Panc1 (cell line): ENCODE results near the gene LMCD1.

ENCODE experiments used
- POLR2AphosphoS5 ChIP-seq: IDR thresholded peaks from 2 replicates; pipeline ENCODE4 v1.6.1; 2012; ENCODE audit warnings: mild to moderate bottlenecking, low read depth, low read length, moderate library complexity
- SIN3A ChIP-seq: IDR thresholded peaks from 2 replicates; pipeline ENCODE4 v1.6.1; 2012; ENCODE audit warnings: low read depth, mild to moderate bottlenecking, low read length, moderate library complexity, borderline replicate concordance; ENCODE audit not compliant: insufficient read depth
- TCF7L2 ChIP-seq: IDR thresholded peaks from 2 replicates; pipeline ENCODE4 v1.6.1; 2011; ENCODE audit warnings: mild to moderate bottlenecking, low read depth, low read length, inconsistent platforms
- TF ChIP-seq, protein P1 (sequence below): fragments of 450-650 bp; IDR thresholded peaks from 2 replicates; pipeline ENCODE4 v1.5.1; 2017; ENCODE audit warnings: mild to moderate bottlenecking

DNA sequence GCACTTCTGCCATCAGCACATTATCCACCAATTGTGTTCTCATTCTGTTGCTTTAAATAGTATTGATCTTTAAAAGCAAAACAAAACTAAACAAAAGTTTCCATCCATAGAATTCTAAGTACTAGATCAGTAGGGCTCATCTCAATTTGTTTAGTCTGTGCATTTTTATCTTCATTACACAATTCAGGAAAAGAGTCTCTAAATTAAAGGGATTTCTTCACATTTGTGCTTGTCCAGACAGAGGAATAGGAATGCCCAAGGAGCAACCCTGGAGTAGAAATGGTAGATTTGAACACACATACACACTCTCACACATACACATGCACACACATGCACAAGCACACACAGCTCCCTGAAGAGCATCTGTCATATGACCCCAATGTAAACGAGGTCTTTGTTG is 21.4 kb downstream of the LMCD1 start:
- TF ChIP-seq, protein P1, sequence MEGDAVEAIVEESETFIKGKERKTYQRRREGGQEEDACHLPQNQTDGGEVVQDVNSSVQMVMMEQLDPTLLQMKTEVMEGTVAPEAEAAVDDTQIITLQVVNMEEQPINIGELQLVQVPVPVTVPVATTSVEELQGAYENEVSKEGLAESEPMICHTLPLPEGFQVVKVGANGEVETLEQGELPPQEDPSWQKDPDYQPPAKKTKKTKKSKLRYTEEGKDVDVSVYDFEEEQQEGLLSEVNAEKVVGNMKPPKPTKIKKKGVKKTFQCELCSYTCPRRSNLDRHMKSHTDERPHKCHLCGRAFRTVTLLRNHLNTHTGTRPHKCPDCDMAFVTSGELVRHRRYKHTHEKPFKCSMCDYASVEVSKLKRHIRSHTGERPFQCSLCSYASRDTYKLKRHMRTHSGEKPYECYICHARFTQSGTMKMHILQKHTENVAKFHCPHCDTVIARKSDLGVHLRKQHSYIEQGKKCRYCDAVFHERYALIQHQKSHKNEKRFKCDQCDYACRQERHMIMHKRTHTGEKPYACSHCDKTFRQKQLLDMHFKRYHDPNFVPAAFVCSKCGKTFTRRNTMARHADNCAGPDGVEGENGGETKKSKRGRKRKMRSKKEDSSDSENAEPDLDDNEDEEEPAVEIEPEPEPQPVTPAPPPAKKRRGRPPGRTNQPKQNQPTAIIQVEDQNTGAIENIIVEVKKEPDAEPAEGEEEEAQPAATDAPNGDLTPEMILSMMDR: no peak
- TF ChIP-seq TCF7L2 (no peak), POLR2AphosphoS5 (no peak), SIN3A (no peak)
